Measurements from ENCODE around the gene TBKBP1.
"Not testable (repeated sequence)": the region's sequence is repeated elsewhere in the genome, so short reads cannot be mapped to it uniquely, and the experiment has no call there.

TBKBP1 gene

DNA sequence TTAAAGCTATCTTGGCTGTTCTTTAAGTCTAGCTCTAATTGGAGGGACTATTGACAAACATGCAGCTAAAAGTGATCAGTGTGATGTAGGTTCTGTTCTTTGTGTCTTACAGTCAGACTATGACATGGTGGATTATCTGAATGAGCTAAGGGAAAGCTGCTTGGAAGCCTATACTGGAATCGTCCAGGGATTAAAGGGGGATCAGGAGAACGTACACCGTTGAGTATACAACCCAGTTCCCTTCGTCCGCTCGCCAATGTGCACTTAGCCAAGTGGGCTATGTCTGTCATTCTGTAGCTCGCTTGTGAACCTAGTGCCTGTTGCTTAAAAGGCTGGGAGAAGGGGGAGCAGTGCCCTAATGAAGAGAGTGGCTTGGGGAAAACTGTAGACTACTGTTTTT, 15.8 kb upstream of the TBKBP1 start:
- DNase-seq: no peak

DNA sequence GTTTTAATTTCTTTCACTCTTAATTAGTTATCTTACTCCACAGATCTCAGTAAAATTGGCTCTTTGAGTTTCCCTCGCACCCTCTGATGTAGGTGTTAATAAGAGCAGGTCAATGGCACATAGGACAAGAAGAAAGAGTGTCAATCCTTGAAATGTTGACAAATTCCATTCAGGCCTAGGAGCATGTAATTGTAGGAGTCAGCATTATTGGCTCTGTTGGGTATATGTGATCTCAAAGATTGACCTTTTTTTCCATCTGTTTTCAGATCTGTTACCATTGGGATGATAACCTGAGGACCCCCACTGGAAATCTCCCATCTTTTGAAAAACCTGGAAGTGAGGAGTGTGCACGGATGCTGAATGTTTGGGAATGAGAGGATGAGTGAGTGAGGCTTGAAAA, 11.8 kb upstream of the TBKBP1 start:
- no peak for DNase-seq

DNA sequence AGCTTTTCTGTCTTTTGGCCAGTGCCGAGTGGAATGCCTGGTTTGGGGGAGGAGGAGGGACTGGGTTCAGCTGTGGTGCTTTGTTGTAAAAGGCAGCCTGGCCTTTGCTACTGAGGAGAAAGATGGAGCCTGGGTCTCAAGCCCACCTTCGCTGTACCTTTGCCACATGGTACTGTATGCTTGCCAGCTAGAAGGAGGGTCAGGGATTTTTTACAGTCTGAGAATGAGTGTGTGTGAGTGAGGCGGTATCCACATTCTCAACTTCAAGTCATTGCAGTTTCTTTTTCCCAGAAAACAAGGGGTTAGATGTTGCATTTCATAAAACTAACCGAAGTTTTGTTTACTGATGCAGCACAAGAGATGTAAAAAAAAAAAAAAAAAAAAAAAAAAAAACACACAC, 11.2 kb upstream of the TBKBP1 start:
- DNase-seq: not testable (repeated sequence)

DNA sequence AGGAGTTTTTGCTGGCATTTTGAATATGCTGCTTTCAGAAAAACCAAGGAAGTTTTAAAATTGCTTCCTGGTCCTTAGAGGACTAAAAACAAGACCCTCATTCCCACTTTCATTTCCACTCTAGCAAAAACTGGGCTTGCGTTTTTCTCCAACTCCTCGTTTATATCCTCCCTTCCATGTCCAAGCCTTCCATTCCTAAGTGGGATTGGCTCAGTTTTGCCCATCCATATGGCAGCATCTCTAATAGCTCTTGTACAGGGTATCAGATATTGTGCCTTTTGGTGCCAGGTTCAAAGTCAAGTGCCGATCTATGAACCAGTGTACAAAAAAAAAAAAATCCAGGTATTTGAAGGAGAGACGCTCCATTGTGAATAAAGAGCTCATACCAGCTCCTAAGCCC, 9.9 kb upstream of the TBKBP1 start:
- no peak for DNase-seq

DNA sequence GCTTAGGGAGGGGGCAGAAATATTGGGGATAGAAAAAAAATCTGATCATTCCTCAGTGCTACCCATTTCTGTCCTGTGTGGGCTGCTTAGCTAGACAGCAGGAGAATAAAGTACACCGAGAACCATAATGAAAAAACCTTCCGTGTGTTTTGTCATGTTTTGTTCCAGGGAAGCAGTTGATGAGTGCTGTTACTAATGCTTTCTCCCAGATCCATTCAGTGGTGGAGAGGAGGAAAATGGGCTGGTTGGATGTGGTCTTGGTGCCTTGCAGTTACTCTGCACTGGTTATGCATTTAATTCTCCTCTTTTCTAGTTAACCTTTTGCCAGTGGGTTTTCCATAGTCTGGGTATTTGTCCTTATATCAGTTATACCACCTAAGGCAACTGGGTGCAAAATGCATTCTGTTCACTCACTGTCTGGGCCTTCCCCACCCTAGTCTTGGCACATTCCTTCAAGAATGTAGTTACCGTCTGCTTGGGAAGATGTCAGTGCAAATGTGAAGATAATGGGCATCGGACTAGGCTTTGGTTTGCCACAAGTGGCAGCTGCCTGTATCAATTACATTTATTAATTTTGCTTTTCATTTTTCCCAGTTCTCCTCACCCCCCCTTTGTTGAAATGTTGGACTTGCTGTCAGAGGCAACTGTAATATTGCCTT, 9.3 kb upstream of the TBKBP1 start:
- DNase-seq: no peak

DNA sequence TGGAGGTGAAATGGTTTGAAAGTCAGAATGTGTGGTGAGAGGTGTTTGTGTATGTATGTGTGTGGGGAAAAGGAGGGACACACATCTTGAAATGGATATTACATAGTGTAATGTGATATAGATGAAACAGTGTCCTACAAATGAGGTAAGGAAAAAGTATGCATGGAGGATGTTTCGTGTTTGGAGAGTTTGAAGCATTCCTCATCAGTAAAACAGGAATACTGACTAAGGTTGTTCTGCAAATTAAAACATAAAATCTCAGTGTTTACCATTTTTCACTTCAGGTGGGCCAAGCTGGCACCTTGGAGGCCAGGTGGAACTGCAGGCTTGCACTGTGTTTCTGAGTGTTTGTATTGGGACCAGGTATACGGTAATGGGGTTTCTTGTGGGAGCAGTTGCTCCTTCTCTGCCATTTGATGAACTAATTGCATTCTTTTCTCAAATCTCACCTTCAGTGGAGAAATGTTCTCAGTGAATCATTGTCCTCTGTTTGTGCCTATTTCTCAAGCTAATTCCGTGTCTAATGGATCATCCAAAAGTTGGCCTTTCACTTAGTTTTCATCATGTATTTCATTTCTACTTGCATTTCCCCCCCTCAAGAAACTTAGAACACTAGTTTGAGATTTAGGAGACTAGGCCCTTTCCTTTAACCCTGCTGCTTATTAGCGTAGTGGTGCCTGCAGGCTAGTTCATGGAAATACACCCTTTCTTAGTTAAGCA, 8.2 kb upstream of the TBKBP1 start:
- no peak for DNase-seq

DNA sequence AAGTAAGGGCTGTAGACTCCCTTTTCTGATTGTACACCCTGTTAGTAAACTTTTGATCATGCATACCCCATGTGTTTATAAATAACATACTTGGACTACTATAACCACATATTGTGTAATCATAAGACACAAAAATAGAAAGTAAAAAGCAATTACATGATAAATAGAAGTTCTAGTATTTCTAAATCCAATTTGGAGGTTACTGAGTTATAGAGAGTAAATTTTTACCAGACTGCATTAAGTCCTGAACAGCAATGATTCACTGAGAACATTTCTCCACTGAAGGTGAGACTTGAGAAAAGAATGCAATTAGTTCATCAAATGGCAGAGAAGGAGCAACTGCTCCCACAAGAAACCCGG, 7.7 kb upstream of the TBKBP1 start:
- DNase-seq: no peak

DNA sequence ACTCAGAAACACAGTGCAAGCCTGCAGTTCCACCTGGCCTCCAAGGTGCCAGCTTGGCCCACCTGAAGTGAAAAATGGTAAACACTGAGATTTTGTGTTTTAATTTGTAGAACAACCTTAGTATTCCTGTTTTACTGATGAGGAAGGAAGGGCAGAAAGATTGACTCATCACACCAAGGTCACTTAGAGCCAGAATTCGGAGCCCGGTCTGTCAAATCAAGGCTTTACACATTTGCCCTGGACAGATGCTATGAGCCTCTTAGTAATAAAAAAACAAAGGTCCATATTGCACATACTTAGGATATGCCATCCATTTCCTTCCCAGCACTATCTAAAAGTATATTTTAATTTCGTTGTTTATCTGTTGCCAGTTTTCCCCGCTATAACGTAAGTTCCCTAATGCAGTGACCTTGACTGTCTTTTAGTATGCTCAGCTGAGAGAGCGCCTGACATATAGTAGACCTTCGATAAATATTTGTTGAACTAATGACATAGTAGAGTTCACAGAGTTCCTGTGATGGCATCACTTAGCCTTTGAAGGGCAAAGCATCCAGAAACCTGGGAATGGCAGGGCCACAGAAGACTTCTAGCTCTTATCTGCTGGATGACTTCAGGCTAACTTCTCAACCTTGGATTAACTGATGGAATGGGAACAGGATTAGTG, 7.2 kb upstream of the TBKBP1 start:
- DNase-seq: no peak

DNA sequence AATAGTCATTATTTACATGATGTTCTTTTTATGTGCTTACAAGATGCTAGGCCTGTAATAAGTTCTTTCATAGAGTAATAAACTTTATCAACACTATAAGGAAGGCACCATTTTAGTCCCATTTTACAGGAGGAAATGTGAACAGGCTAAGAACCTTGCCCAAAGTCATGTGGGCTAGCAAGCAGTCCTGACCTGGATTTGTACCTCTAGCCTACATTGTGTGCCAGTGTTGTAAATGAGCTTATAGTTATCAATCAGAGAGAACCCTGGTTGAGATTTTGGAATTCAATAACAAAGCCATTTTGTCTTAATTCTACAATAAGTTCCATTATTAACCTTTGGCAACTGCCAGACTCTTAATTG, 6.7 kb upstream of the TBKBP1 start:
- no peak for DNase-seq

DNA sequence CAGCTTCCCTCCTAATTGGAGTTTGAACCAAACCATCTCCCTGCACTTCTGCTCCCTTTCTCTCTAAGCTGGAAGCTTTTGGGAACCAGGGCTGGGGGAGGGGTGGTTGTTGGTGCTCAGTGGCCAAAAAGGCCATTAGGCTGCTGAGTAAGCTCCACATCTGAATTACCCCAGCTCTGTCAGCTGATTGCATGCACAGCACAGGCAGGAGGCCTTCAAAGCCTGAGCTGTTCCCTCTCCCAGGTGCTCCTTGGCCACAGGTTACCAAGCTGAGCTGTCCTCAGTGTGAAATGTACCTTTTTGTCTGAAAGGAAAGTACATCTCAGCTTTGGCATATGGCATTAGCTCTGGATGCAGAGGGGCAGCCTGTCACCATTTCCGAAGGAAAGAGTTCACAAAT, 6.2 kb upstream of the TBKBP1 start:
- DNase-seq: no peak

DNA sequence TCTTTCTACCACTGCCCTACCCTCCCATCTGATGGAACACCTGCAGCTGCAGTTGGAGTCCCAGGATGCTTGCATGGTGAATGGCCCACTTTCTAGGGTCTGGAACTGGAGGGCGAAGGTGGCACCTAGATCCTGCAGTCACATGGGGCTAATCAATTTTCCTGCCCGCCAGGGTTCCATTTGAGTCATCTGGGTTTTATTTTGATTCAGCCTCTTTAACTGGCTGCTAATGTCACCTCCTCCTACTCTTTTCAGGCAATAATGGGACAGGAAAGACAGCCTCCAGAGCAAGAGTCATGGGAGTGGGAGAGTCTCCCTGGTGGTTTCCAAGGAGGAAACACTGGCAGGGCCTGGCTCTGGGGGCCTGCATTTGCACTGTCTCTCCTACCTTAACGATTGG, 3.8 kb upstream of the TBKBP1 start:
- DNase-seq: no peak

DNA sequence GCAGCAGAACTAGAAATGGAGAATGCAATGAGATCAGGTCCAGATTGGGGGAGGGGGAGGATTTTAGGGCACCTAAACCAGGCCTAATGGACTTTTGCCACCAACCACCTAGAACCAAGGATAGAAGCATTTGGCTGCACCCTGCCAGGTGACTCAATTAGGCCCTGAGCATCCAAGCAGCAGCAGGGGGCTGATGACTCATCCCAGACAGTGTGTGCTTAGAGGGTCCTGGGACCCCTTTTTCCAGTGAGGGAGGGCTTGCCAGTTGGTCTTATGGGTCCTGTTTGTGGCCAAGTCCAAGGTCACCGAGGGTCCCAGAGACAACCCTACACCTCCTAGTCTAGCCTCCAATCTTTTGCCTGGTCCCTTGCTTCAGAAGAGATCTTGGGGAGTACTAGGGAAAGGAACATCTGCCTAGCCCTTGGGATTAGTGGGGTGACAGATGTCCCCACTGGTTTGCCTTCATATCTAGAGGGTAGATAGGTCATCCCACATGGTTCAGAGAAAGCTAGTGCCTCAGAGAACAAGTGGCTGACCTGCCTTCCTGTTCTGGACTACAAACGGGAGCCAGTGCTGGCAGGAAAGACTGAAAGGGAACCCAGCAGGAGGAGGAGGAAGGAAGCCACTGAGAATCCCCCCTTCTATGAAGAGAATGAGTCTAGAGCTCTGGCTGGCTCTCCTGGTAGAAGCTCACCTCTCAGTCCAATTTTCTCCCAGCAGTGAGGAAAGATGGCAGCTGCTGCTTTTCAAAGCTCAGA, 1.6 kb upstream of the TBKBP1 start:
- DNase-seq: no peak

DNA sequence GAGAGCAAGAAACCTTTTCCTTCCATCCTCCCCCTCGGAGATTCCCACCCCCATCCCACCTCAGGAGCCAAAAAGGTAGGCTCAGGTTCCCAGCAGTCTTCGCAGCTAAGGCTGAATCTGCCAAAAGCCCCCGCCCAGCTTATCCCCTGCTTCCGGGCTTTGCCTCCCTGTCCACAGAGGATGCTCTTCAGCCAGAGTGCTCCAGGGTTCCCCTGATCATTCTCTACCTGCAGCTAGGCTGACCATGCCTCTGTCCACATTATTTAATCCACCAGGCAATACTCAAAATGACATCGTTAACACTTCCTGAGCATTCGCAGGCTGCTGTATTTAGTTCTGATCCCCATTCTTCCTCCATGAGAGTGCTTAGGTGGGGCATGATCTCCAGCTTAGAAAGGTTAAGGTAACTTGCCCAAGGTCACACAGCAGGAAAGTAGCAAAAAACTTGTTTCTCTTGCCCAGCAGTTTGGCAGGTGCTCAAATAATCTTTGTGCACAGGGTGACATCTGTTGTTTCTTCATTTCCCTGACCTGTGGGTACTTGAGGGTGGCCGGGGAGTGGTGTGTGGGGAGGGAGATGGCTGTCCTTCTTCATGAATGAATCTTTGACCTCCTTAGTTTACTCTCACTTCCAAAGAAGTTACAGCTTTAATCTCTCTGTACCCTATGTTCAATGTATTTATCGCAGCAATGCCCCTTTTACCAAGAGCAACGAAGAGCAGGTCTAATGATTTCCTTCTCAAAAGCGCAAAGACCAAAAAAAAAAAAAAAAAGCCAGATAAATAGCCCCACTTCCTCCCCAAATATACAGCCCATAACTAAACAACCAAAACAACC, 848 bp upstream of the TBKBP1 start:
- DNase-seq: no peak

DNA sequence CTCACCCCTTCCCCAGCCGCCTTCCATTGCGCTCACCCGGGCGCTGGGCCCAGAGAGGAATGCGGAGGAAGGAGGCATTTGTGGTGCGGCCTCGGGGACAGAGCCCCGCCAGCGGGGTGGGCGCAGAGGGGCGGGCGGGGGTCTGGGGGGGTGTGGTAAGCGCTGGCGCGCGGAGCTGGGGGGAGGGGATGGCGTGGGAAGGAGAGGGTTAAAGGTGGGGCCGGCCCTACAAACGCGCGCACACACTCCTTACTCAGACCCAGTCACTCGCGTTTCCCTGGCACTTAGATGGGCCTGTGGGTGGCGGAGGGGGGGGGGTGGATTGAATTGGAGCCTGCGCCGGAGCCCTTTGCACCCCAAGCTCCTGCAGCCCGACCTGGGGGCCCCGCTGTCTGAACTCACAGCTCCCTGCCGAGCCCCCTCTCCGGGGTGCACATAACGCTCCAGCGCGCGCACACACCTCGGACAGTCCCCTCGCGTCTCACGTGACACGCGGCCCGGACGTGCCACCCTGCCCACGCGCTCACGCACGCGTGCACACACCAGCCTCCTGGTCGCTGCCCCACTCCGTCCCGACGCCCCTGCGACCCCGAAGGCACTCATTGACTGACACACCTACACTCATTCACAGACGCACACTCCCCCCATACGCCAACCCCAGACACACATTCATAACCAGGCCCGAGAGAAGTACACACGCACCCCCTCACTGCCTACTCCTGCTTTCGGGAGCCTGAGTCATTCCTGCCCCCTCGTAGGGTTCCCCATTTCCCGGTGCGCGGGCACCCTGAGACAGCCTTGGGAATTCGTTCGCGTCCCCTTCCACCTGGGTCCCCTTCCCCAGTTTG, 844 bp downstream of the TBKBP1 start:
- peak; percentile 76 for DNase-seq

DNA sequence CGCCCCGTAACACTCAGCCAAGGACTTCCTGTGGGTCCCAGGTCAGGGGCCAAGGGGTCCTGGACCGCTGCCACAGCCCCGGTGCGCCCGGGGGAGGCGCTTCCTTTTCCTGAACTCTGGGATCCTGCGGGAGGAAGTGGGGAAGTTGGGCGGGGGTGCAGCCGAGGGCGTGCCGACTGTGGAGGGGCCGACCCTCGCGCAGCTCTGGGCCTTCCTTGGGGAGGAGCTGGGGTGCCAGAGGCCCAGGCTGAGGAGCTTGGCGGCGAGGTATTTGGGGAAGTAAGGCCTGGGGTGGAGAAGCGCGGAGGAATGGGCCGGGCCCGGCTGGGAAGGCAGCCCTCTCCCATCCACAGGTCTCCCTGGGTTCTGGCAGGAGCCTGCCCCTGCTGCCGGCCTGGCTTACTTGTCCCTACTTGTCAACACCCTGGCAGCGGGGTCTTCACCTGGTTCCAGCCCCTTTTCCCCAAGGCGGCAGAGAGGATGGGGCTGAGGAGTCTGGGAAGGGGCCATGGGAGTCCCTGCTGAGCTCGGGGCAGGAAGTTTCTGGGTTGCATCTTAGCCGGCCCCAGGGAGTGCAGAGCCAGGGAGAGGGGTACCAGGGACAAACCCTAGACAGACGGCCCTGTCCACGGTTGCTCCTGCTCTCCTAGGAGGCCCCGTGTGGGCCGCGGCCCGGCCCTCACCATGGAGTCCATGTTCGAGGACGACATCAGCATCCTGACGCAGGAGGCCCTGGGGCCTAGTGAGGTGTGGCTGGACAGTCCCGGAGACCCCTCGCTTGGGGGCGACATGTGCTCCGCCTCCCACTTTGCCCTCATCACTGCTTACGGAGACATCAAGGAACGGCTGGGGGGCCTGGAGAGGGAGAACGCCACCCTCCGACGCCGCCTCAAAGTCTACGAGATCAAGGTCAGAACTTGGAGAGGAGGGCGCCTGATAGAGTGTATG, 1.7 kb downstream of the TBKBP1 start:
- DNase-seq: peak; percentile 69

DNA sequence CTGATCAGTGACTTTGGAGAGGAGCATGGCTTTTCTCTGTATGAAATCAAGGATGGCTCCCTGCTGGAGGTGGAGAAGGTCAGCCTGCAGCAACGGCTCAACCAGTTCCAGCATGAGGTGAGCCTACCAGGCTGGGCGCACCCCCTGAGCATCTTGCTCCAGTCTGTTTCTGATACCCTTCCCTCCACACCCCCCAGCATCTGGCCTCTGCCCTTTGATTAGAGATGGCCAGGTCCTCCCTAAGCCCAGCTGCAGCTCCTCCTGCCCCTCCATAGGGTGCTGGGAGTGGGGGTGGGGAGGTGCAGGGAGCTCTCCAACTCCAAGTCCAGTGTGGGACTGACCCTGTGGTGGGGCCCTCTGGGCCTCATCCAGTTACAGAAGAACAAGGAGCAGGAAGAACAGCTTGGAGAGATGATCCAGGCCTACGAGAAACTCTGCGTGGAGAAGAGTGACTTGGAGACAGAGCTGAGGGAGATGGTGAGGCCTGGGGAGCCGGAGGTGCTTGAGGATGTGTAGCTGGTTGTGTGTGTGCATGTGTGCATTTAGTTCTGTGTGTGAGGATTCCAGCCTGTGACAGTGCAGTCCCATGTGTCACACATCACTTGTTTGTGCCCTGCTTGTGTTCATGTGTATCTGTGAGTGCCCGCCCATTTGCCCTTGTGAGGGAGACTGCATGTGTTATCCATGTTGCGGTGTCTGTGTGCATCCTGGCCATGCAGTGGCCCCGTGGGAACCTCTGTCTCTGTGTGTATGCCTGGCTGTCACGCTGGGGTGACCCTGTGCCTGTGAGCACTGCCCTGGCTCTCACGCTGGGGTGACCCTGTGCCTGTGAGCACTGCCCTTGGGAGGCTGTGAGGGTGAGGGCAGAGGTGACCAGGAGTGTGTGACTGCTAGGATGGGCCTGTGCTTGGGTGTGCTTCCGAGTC, 3.0 kb downstream of the TBKBP1 start:
- no peak for DNase-seq

DNA sequence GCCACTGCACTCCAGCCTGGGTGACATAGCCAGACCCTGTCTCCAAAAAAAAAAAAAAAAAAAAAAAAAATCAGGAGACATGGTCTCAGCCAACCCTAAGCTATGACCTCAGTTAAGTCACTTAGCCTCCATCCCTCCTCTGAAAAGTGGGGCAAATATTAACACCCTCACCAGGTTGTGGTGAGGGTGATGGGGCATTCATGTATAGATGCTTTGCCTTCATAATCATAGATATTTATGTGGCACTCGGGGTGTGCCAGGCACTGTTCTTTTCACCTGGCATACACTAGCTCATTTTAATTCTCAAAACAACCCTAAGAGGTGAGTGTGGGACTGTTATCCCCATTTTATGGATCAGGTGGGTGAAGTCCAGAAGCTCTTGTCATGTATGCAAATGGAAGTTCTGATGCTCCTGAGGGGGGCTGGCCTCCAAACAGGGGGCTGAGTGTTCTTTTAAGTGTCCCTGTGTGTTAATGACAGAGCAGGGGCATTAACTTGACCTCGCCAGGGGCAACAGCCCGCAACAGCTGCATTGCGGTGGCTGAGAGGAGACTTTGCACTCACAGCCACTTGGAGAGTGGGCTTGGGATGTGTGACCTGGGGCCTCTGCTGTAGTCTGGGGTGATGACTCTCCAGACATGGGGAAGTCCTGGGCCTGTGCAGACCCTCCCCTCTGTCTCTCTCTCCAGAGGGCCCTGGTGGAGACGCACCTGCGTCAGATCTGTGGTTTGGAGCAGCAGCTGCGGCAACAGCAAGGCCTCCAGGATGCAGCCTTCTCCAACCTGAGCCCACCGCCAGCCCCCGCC, 4.1 kb downstream of the TBKBP1 start:
- DNase-seq: no peak

DNA sequence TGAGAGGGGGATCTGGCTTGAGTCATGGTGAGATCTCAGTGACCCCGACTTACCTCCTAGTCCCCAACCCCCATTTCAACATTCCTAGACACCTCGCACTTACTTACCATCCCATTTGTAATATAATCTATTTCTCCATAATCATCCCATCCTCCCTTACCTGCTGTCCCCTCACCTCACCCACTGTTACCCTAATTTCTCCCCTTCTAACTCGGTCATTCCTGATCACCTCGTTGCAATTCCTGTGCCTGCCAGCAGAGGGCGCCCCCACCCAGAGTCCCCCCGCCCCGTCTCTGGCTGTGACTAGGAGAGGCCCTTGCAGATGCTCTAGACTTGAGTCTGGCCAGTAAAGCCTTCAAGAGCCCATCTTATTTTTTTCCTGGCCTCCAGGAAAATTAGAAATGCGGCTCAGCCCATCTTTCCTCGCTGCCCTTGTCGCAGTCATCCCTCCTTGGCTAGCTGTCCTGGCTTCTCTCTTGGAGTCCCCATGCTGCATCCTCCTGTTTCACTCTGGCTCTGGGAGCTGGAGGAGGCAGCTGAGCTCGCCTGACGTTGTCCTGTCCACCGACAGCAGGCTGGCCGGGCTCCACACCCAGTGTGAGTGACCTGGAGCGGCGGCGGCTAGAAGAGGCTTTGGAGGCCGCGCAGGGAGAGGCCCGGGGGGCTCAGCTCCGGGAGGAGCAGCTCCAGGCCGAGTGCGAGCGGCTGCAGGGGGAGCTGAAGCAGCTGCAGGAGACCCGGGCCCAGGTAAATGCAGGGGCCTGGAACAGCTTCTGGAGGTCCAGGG, 5.0 kb downstream of the TBKBP1 start:
- peak; percentile 50 for DNase-seq

Measured in KG1 (cell line).